Peyer's patch (tissue), 4 donors: Measurements from ENCODE around the gene RTP2.

Experiments used
- POLR2A ChIP-seq, 2 donors: fragments of 450-650 bp; IDR thresholded peaks; one replicate each; pipeline ENCODE4 v1.5.1; 2017; ENCODE audit warnings: antibody characterized with exemption in 2 of 2, mild to moderate bottlenecking in 2 of 2, moderate library complexity in 2 of 2
- TF ChIP-seq, protein P1 (sequence below), 6 experiments: fragments of 450-650 bp in 4 of 6; fragments of 200-600 bp in 2 of 6; sonication (generic) in 1 of 6; IDR thresholded peaks; one replicate each; pipeline ENCODE4 v1.5.1; 2017 to 2019; ENCODE audit warnings: antibody characterized with exemption in 6 of 6, mild to moderate bottlenecking in 3 of 6, moderate library complexity in 1 of 6

DNA sequence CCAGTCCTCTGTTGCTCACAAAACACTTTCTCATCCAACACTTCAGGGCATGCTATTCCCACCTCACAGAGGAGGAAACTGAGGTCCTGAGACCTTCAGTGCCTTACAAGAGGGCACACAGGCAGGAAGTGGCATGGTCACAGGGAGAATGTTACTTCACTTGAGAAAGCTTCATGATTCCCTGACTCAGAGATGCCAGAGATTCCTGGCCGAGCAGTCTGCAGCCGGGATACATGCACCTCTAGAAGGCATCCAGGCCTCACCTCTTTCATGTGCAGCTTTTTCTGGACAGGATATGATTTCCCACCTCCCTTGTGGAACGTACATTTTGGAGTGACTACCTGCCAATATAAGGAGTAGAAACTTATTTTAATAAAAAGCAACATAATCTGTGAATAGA lies 29.3 kb downstream of the RTP2 start:
- TF ChIP-seq, protein P1, sequence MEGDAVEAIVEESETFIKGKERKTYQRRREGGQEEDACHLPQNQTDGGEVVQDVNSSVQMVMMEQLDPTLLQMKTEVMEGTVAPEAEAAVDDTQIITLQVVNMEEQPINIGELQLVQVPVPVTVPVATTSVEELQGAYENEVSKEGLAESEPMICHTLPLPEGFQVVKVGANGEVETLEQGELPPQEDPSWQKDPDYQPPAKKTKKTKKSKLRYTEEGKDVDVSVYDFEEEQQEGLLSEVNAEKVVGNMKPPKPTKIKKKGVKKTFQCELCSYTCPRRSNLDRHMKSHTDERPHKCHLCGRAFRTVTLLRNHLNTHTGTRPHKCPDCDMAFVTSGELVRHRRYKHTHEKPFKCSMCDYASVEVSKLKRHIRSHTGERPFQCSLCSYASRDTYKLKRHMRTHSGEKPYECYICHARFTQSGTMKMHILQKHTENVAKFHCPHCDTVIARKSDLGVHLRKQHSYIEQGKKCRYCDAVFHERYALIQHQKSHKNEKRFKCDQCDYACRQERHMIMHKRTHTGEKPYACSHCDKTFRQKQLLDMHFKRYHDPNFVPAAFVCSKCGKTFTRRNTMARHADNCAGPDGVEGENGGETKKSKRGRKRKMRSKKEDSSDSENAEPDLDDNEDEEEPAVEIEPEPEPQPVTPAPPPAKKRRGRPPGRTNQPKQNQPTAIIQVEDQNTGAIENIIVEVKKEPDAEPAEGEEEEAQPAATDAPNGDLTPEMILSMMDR (IDR thresholded peaks at IDR 0.05), result no peak
- TF ChIP-seq POLR2A (IDR thresholded peaks at IDR 0.05), result no peak
